Memory B cell (primary cell): ENCODE data around the gene CKS2.
A peak's percentile ranks its signal among the peaks of the same experiment; 100 is the strongest.
"Not testable (repeated sequence)": the region's sequence is repeated elsewhere in the genome, so short reads cannot be mapped to it uniquely, and the experiment has no call there.

Experiments used
- ATAC-seq: fragments of 150-1000 bp; cut with Tn5 transposase; 2 replicates; pipeline ENCODE4 v1.10.0; 2021; ENCODE audit warnings: low read depth, mild to moderate bottlenecking, moderate library complexity
- DNase-seq, 2 donors: peaks; one replicate each; pipeline ENCODE4 v3.0.0; 2022; ENCODE audit warnings: low spot score in 2 of 2
- H3K27ac Mint-ChIP-seq: one replicate; pipeline ENCODE4 v1.8.0; 2022; ENCODE audit warnings: mild to moderate bottlenecking, moderate library complexity, mixed read lengths
- H3K27me3 Mint-ChIP-seq: one replicate; pipeline ENCODE4 v1.8.0; 2022; ENCODE audit warnings: mixed read lengths
- H3K36me3 Mint-ChIP-seq: one replicate; pipeline ENCODE4 v1.8.0; 2022; ENCODE audit warnings: mild to moderate bottlenecking, mixed read lengths
- H3K4me1 Mint-ChIP-seq: one replicate; pipeline ENCODE4 v1.8.0; 2022; ENCODE audit warnings: mixed read lengths
- H3K4me3 Mint-ChIP-seq: one replicate; pipeline ENCODE4 v1.8.0; 2022; ENCODE audit warnings: mild to moderate bottlenecking, moderate library complexity, mixed read lengths
- H3K9me3 Mint-ChIP-seq: one replicate; pipeline ENCODE4 v1.8.0; 2022; ENCODE audit warnings: mixed read lengths

The CKS2 gene

GRCh38 chr9:89318123-89319014 is 7.4 kb downstream of the CKS2 start, which contains the start of gene SECISBP2:
Gene SECISBP2 (plus strand): TSS chr9:89318500. CDS start chr9:89318577, 77 bp downstream.
- H3K27me3 Mint-ChIP-seq = no peaks in the 10 kb centered on the region
- ATAC-seq = peak; percentile 85
- H3K4me1 Mint-ChIP-seq = peaks cover 19% of the 10 kb centered on the region
- DNase-seq = peak; percentile 93 to 98
- no peaks in the 10 kb centered on the region for H3K9me3 Mint-ChIP-seq
- peak within 1 kb of the TSS; percentile 90 for H3K4me3 Mint-ChIP-seq
- peaks cover 10% of the 10 kb centered on the region for H3K36me3 Mint-ChIP-seq
- peak within 1 kb of the TSS; percentile 99 for H3K27ac Mint-ChIP-seq

DNA sequence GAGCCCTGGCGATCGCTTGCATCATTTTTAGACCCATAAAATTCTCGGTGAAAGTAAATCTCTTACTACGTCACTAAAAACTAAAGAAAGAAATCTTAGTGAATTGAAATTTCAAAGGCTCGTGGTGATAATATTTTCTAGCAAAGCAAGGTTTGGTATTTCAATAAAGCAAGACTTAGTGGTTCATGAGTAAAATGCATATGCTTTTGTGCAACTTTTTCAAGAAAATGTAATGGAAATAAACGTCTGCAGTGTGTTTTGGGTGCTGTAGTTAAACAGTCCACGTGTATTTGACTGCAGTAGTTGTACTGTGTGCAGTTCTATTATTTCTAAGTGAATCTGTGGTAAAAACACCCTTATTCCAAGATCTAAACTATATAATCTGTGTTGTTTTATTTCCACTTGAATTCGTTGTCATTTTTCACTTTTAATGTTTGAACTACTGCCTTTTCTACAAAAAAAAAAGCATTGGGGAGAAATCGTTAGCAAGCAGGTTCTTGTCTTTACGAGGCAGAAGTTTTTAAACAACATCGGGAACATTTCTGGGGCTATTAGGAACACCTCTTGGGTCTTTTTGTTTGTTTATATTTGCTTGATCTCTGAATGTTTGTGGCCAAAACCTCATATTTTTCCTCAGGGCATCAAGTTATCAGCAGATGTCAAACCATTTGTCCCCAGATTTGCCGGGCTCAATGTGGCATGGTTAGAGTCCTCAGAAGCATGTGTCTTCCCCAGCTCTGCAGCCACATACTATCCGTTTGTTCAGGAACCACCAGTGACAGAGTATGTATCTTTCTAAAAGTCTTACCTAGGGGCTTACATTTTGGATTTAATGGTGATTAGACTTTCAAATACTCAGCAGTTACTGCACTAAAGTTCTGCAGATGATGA is 8.3 kb downstream of the CKS2 start:
- Mint-ChIP-seq H3K27ac (peak overlapping the region; percentile 99), H3K4me3 (peak overlapping the region; percentile 90), H3K4me1 (peaks cover 21% of the 10 kb centered on the region), H3K36me3 (peaks cover 10% of the 10 kb centered on the region), H3K9me3 (no peaks in the 10 kb centered on the region), H3K27me3 (no peaks in the 10 kb centered on the region)
- DNase-seq = no peak
- no peak for ATAC-seq

DNA sequence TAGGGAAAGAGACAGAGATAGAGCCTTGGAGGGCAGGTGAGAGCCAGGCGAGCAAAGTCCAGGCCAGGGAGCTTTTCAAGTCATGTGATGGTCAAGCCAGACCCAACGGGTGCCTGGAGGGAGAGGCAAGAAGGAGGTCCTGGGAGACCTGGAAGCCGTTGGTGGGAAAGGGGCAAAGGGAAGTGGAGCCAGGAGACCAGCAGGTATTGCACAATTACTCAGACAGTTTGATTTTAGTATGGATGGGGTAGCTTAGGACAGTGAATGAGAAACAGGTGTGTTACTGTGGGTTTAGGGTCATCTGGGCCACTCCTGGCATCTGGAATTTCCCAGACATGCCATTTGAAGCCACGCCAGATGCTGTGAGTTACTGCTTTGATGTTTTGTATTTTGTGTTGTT is 12.4 kb downstream of the CKS2 start:
- H3K27ac Mint-ChIP-seq = peak overlapping the region; percentile 2
- peaks cover 18% of the 10 kb centered on the region for H3K4me1 Mint-ChIP-seq
- peaks cover 10% of the 10 kb centered on the region for H3K36me3 Mint-ChIP-seq
- DNase-seq = no peak
- H3K4me3 Mint-ChIP-seq = no peak overlapping the region
- H3K9me3 Mint-ChIP-seq = no peaks in the 10 kb centered on the region
- ATAC-seq = no peak
- H3K27me3 Mint-ChIP-seq = no peaks in the 10 kb centered on the region

DNA sequence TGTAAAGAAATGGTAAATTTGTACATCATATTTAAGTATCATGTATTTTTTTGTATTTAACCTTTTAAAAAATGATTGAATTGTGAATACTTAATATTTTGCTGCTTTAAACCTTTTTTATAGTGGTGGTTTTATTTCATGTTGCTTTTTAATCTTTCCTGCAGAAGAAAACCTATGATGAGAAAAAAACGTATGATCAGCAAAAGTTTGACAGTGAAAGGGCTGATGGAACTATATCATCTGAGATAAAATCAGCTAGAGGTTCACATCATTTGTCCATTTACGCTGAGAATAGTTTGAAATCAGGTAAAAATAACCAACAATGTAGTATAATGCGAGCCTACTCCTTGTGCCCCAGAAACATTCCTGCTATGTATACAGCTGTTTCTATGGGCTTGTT is 14.7 kb downstream of the CKS2 start:
- no peaks in the 10 kb centered on the region for H3K27me3 Mint-ChIP-seq
- no peak for ATAC-seq
- H3K4me1 Mint-ChIP-seq = peaks cover 18% of the 10 kb centered on the region
- H3K4me3 Mint-ChIP-seq = no peak overlapping the region
- H3K9me3 Mint-ChIP-seq = no peaks in the 10 kb centered on the region
- peaks cover 17% of the 10 kb centered on the region for H3K36me3 Mint-ChIP-seq
- H3K27ac Mint-ChIP-seq = no peak overlapping the region
- DNase-seq = no peak

DNA sequence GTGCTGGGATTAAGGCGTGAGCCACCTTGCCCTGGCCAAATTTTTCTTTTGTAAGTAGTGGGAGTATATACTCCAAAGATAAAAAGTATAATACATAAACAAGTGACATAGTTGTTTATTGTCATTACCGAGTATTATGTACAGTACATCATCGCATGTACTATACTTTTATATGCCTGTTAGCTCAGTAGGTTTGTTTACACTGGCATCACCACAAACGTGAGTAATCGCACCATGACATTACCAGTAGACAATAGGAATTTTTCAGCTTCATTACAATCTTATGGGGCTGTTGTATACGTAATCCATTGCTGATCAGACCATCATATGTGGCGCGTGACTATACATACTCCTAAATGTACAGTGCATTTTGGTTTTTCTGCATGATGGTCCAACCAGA is 17.1 kb downstream of the CKS2 start:
- peaks cover 8% of the 10 kb centered on the region for H3K4me1 Mint-ChIP-seq
- H3K9me3 Mint-ChIP-seq = no peaks in the 10 kb centered on the region
- no peak overlapping the region for H3K27ac Mint-ChIP-seq
- H3K36me3 Mint-ChIP-seq = peaks cover 23% of the 10 kb centered on the region
- no peaks in the 10 kb centered on the region for H3K27me3 Mint-ChIP-seq
- no peak for ATAC-seq
- no peak for DNase-seq
- H3K4me3 Mint-ChIP-seq = no peak overlapping the region

GRCh38 chr9:89329917-89330316 is 18.9 kb downstream of the CKS2 start:
- H3K4me3 Mint-ChIP-seq = no peak overlapping the region
- H3K27ac Mint-ChIP-seq = no peak overlapping the region
- ATAC-seq (no peak), DNase-seq (no peak)
- peaks cover 3% of the 10 kb centered on the region for H3K4me1 Mint-ChIP-seq
- peaks cover 27% of the 10 kb centered on the region for H3K36me3 Mint-ChIP-seq
- no peaks in the 10 kb centered on the region for H3K27me3 Mint-ChIP-seq
- no peaks in the 10 kb centered on the region for H3K9me3 Mint-ChIP-seq

- no peaks in the 10 kb centered on the region for H3K9me3 Mint-ChIP-seq
- H3K36me3 Mint-ChIP-seq = peaks cover 27% of the 10 kb centered on the region
- ATAC-seq (no peak), DNase-seq (no peak)
- H3K27me3 Mint-ChIP-seq = no peaks in the 10 kb centered on the region
- H3K4me3 Mint-ChIP-seq = no peak overlapping the region
- H3K4me1 Mint-ChIP-seq = peaks cover under 1% of the 10 kb centered on the region
- H3K27ac Mint-ChIP-seq = no peak overlapping the region
These were observed 19.5 kb downstream of the CKS2 start for GRCh38 chr9:89330513-89330912.

DNA sequence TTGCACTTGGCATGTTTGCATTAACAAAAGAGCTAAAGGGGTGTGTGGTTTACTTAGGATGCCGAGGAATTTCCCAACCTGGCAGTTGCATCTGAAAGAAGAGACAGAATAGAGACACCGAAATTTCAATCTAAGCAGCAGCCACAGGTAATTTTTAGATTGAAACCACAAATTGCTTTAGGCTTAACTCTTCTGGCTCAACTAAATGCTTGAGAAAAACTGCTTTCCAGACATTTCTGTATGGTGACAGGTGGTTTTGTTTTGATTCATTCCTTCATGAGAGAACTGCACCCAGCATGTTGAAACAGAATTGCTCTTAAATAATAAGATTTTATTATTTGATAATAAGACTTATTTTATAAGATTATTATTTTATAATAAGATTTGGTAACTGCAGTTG is 28.8 kb downstream of the CKS2 start:
- peaks cover 49% of the 10 kb centered on the region for H3K36me3 Mint-ChIP-seq
- H3K4me1 Mint-ChIP-seq = no peaks in the 10 kb centered on the region
- H3K27me3 Mint-ChIP-seq = no peaks in the 10 kb centered on the region
- H3K9me3 Mint-ChIP-seq = no peaks in the 10 kb centered on the region
- DNase-seq (no peak), ATAC-seq (no peak)
- H3K4me3 Mint-ChIP-seq = no peak overlapping the region
- H3K27ac Mint-ChIP-seq = no peak overlapping the region

- H3K9me3 Mint-ChIP-seq = no peaks in the 10 kb centered on the region
- H3K4me3 Mint-ChIP-seq = no peak overlapping the region
- H3K27me3 Mint-ChIP-seq = no peaks in the 10 kb centered on the region
- peaks cover 54% of the 10 kb centered on the region for H3K36me3 Mint-ChIP-seq
- peaks cover under 1% of the 10 kb centered on the region for H3K4me1 Mint-ChIP-seq
- ATAC-seq (no peak), DNase-seq (no peak)
- no peak overlapping the region for H3K27ac Mint-ChIP-seq
These were observed 29.3 kb downstream of the CKS2 start for GRCh38 chr9:89340332-89340731.

- Mint-ChIP-seq H3K4me3 (no peak overlapping the region), H3K9me3 (no peaks in the 10 kb centered on the region), H3K27me3 (no peaks in the 10 kb centered on the region), H3K4me1 (peaks cover 3% of the 10 kb centered on the region), H3K36me3 (peaks cover 65% of the 10 kb centered on the region), H3K27ac (no peak overlapping the region)
- ATAC-seq (no peak), DNase-seq (no peak)
These were observed 31.2 kb downstream of the CKS2 start for GRCh38 chr9:89342213-89342612.

DNA sequence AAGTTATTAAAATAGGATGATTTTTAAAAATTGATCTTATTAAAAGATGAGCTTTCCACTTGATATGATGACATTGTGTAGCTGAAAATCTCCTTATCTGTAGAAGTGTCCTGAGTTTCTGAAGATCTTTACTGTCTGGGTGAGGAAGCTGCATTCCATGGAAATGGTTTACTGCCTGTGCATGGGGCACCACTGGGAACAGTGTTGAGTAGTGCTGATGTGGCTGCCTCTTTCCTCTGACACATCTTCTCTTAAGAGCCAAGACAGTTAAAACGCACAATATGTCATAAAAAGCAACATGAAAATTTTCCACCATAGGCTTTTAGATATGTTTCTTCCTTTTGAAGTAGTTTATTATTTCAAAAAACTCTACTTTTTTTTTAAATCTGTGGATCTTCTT is 32.0 kb downstream of the CKS2 start:
- Mint-ChIP-seq H3K36me3 (peaks cover 66% of the 10 kb centered on the region), H3K4me1 (peaks cover 3% of the 10 kb centered on the region), H3K4me3 (no peak overlapping the region), H3K27me3 (no peaks in the 10 kb centered on the region), H3K9me3 (no peaks in the 10 kb centered on the region), H3K27ac (no peak overlapping the region)
- no peak for DNase-seq
- ATAC-seq = no peak

DNA sequence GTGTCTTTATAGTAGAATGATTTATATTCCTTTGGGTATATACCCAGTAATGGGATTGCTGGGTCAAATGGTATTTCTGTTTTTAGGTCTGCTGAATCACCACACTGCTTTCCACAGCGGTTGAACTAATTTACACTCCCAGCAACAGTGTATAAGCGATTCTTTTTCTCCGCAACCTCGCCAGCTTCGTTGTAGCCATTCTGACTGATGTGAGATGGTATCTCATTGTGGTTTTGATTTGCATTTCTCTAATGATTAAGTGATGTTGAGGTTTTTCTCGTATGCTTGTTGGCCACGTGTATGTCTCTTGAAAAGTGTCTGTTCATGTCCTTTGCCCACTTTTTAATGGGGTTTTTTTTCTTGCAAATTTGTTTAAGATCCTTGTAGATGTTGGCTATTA is 32.8 kb downstream of the CKS2 start:
- ATAC-seq, H3K9me3 Mint-ChIP-seq, H3K4me3 Mint-ChIP-seq, DNase-seq, H3K4me1 Mint-ChIP-seq, H3K27me3 Mint-ChIP-seq: not testable (repeated sequence)
- peaks cover 67% of the 10 kb centered on the region for H3K36me3 Mint-ChIP-seq
- peak overlapping the region; percentile 41 for H3K27ac Mint-ChIP-seq

GRCh38 chr9:89345476-89345875 is 34.5 kb downstream of the CKS2 start:
- ATAC-seq (no peak), DNase-seq (no peak)
- no peaks in the 10 kb centered on the region for H3K27me3 Mint-ChIP-seq
- no peak overlapping the region for H3K4me3 Mint-ChIP-seq
- no peaks in the 10 kb centered on the region for H3K9me3 Mint-ChIP-seq
- H3K27ac Mint-ChIP-seq = no peak overlapping the region
- peaks cover 3% of the 10 kb centered on the region for H3K4me1 Mint-ChIP-seq
- H3K36me3 Mint-ChIP-seq = peaks cover 74% of the 10 kb centered on the region

- ATAC-seq (no peak), DNase-seq (no peak)
- Mint-ChIP-seq H3K27ac (no peak overlapping the region), H3K27me3 (no peaks in the 10 kb centered on the region), H3K4me1 (peaks cover 7% of the 10 kb centered on the region), H3K4me3 (no peak overlapping the region), H3K9me3 (no peaks in the 10 kb centered on the region), H3K36me3 (peaks cover 77% of the 10 kb centered on the region)
These were observed 35.7 kb downstream of the CKS2 start for GRCh38 chr9:89346696-89347095.
